K562 (cell line): ENCODE measurements around the gene TRIO. TPM values are rescaled to one million over a fixed set of nuclear protein-coding genes. Genes with fewer than 3 reads are reported as not detected.

Experiments used
- ATAC-seq: fragments of 200-7000 bp; cut with Tn5 transposase; 3 replicates; pipeline ENCODE4 v1.9.1; 2020; ENCODE audit warnings: moderate library complexity
- BruUV-seq: library from RNA; stranded (reverse); fragments of 400-500 nt; replicated peaks from 2 replicates; lab custom pipeline; 2021; lab: Mats Ljungman, UMichigan
- CTCF ChIA-PET: fragments of 300-600 bp; formaldehyde crosslinking; extraction: SDS; loops from one replicate; lab custom pipeline; 2021; ENCODE audit warnings: low intra/inter-chr PET ratio; lab: Yijun Ruan, JAX
- POLR2A ChIA-PET: fragments of 300-600, 350-650 bp; sonication (Branson Sonifier 250); formaldehyde crosslinking; extraction: SDS; loops from one replicate; lab custom pipeline; 2021; ENCODE audit warnings: antibody characterized with exemption, inconsistent platforms; lab: Yijun Ruan, JAX
- DNase-seq, 4 experiments: peaks; one replicate each; pipeline versions ENCODE4 v3.0.0 to v3.0.0-alpha.2; 2011 to 2018; ENCODE audit warnings: low spot score in 3 of 4, mixed read lengths in 3 of 4; ENCODE audit errors: extremely low read depth in 1 of 4
- FAIRE-seq: peaks from 2 replicates; lab custom pipeline; 2011; peaks lifted over from hg19 to GRCh38; lab: Jason Lieb, UNC
- H2AFZ ChIP-seq: 2 replicates; pipeline ENCODE4 v1.6.0; 2011; ENCODE audit warnings: low read depth, low read length, control low read depth, inconsistent platforms
- H3K27ac ChIP-seq: fragments of 200-600 bp; 3 replicates; pipeline ENCODE4 v1.8.0; 2011; ENCODE audit warnings: low read depth, mild to moderate bottlenecking, control low read depth, inconsistent platforms, low read length, moderate library complexity, mixed read lengths; ENCODE audit errors: extremely low read depth
- H3K27me3 ChIP-seq, 2 experiments: fragments of 300-600 bp in 1 of 2; 2 replicates in 1 of 2; 3 replicates in 1 of 2; pipeline versions ENCODE4 v1.6.0 to v1.8.0; 2011; ENCODE audit warnings: inconsistent platforms in 2 of 2, low read length in 2 of 2, mild to moderate bottlenecking in 1 of 2, mixed read lengths in 1 of 2, moderate library complexity in 1 of 2; ENCODE audit not compliant: control insufficient read depth in 2 of 2, insufficient read depth in 2 of 2
- H3K36me3 ChIP-seq: fragments of 300-600 bp; 3 replicates; pipeline ENCODE4 v1.8.0; 2011; ENCODE audit warnings: mild to moderate bottlenecking, low read length, inconsistent platforms; ENCODE audit not compliant: control insufficient read depth, insufficient read depth
- H3K4me1 ChIP-seq, 2 experiments: fragments of 200-600 bp in 1 of 2; replicated peaks in 1 of 2; 2 replicates in 1 of 2; 3 replicates in 1 of 2; pipeline versions ENCODE4 v1.5.1 to v1.8.0; 2011; ENCODE audit warnings: inconsistent platforms in 2 of 2, low read length in 2 of 2, mild to moderate bottlenecking in 1 of 2, mixed read lengths in 1 of 2, moderate library complexity in 1 of 2; ENCODE audit not compliant: control insufficient read depth in 2 of 2, insufficient read depth in 2 of 2
- H3K4me2 ChIP-seq: 2 replicates; pipeline ENCODE4 v1.6.1; 2011; ENCODE audit warnings: low read length, control low read depth, inconsistent platforms, mixed read lengths; ENCODE audit not compliant: insufficient read depth
- H3K4me3 ChIP-seq: fragments of 200-600 bp; sonication (generic), shearing (Covaris generic); 2 replicates; pipeline ENCODE4 v1.5.1; 2016; ENCODE audit warnings: control low read depth, inconsistent platforms
- H3K79me2 ChIP-seq: fragments of 200-600 bp; 3 replicates; pipeline ENCODE4 v1.8.0; 2011; ENCODE audit warnings: low read length, inconsistent platforms; ENCODE audit not compliant: control insufficient read depth, insufficient read depth
- H3K9ac ChIP-seq, 2 experiments: 2 replicates each; pipeline versions ENCODE4 v1.6.0 to v1.6.1; 2011; ENCODE audit warnings: low read depth in 2 of 2, low read length in 2 of 2, control low read depth in 1 of 2, inconsistent platforms in 1 of 2, mild to moderate bottlenecking in 1 of 2, mixed read lengths in 1 of 2; ENCODE audit not compliant: insufficient read depth in 1 of 2
- H3K9me1 ChIP-seq: one replicate; pipeline ENCODE4 v1.6.0; 2011; ENCODE audit warnings: inconsistent platforms, mild to moderate bottlenecking, low read length, moderate library complexity; ENCODE audit not compliant: control insufficient read depth, insufficient read depth
- H3K9me3 ChIP-seq: replicated peaks from 2 replicates; pipeline ENCODE4 v1.5.1; 2011; ENCODE audit warnings: low read depth, low read length, inconsistent platforms; ENCODE audit not compliant: control insufficient read depth, insufficient read depth
- H4K20me1 ChIP-seq: replicated peaks from 2 replicates; pipeline ENCODE4 v1.6.1; 2011; ENCODE audit warnings: low read length, inconsistent platforms, mixed read lengths; ENCODE audit not compliant: control insufficient read depth, insufficient read depth
- KAT7 ChIP-seq: sonication (generic); formaldehyde crosslinking; IDR thresholded peaks from 2 replicates; pipeline ENCODE4 v1.8.0; 2022; ENCODE audit warnings: missing genetic modification reagents, mild to moderate bottlenecking, borderline replicate concordance
- L3MBTL2 ChIP-seq: fragments of 450-650 bp; IDR thresholded peaks from 2 replicates; pipeline ENCODE4 v1.6.1; 2016; ENCODE audit warnings: mild to moderate bottlenecking, moderate library complexity
- SMARCB1 ChIP-seq: IDR thresholded peaks from 2 replicates; pipeline ENCODE4 v1.6.1; 2011; ENCODE audit warnings: improper control_type of control experiment, low read depth; ENCODE audit not compliant: insufficient read length
- SRF ChIP-seq, 2 experiments: fragments of 250-450, 450-650 bp in 1 of 2; sonication (Bioruptor Pico) in 1 of 2; sonication (generic) in 1 of 2; formaldehyde crosslinking; IDR thresholded peaks; 2 replicates each; pipeline versions ENCODE4 v1.5.0 to v1.5.1; 2020 to 2022; ENCODE audit warnings: mild to moderate bottlenecking in 1 of 2, missing genetic modification reagents in 1 of 2
- ZC3H4 ChIP-seq: sonication (generic); formaldehyde crosslinking; IDR thresholded peaks from 2 replicates; pipeline ENCODE4 v1.9.0; 2021; ENCODE audit warnings: missing genetic modification reagents, borderline replicate concordance
- WGBS: fragments of 100-300 bp; shearing (Covaris generic); methylation state at CpG from one replicate; pipeline ENCODE4 v1.1.6; 2016; ENCODE audit warnings: low coverage, mixed read lengths; ENCODE audit not compliant: insufficient coverage; ENCODE audit errors: missing lambda C conversion rate; 5-methylcytosine and 5-hydroxymethylcytosine counted together
- in situ Hi-C: fragments of 300-500 bp; cut with MboI; formaldehyde crosslinking; loops from 4 replicates; pipeline ENCODE4 v1.15.0; 2018; ENCODE audit warnings: inconsistent platforms, mixed read lengths
- intact Hi-C: fragments of 100-400 bp; cut with micrococcal nuclease; formaldehyde crosslinking; loops from 2 replicates; pipeline ENCODE4 v1.14.2; 2022
- polyA plus RNA-seq, 8 experiments: library from polyadenylated mRNA; depleted of rRNA in 4 of 8; stranded (reverse) in 5 of 8; unstranded in 3 of 8; fragments of >200 nt; fragmentation: Nextera tagmentation in 2 of 8; fragmentation: Illumina TruSeq in 1 of 8; extraction: Ambion mirVana in 2 of 8; extraction: Trizol in 1 of 8; gene quantifications; 2 replicates each; pipeline versions ENCODE4 v1.2.1 to v1.2.3, GENCODE V29; 2011 to 2014; ENCODE audit warnings: inconsistent platforms in 1 of 8, missing spikeins in 1 of 8
- total RNA-seq, 7 experiments: library from RNA; depleted of rRNA in 6 of 7; stranded (reverse); fragments of >200 nt in 6 of 7; fragmentation: Illumina TruSeq in 2 of 7; extraction: Trizol in 2 of 7; gene quantifications; 2 replicates each; pipeline versions ENCODE4 v1.2.1 to v1.2.3, GENCODE V29; 2011 to 2021; ENCODE audit warnings: low replicate concordance in 1 of 7
- TF ChIP-seq, protein P1 (sequence below), 2 experiments: fragments of 250-450 bp in 1 of 2; fragments of 450-650 bp in 1 of 2; sonication (Bioruptor Pico) in 1 of 2; IDR thresholded peaks; 2 replicates each; pipeline versions ENCODE4 v1.6.1 to v1.8.0; 2016 to 2021; ENCODE audit warnings: mild to moderate bottlenecking in 2 of 2, moderate library complexity in 2 of 2, missing compliant biosample characterization in 1 of 2, missing genetic modification characterization in 1 of 2
- TF ChIP-seq, protein P2 (sequence below): fragments of 450-650 bp; IDR thresholded peaks from 2 replicates; pipeline ENCODE4 v1.6.1; 2016; ENCODE audit warnings: borderline replicate concordance
- TF ChIP-seq, protein P3 (sequence below): fragments of 450-650 bp; conservative IDR thresholded peaks from 2 replicates; pipeline ENCODE4 v1.6.1; 2016; ENCODE audit warnings: missing genetic modification characterization, low read depth, mild to moderate bottlenecking, missing compliant biosample characterization, moderate library complexity
- TF ChIP-seq, protein P4 (sequence below): fragments of 250-450 bp; sonication (Bioruptor Pico); IDR thresholded peaks from 2 replicates; pipeline ENCODE4 v1.9.0; 2021; ENCODE audit warnings: mild to moderate bottlenecking, inconsistent platforms

Gene TRIO
- total and polyA plus RNA-seq, 9 of the 15 experiments (the other 6 are each of a cell fraction or from before 2014, with no cell fraction given) = 0.24 to 5.0 (median 1.1) TPM

DNA sequence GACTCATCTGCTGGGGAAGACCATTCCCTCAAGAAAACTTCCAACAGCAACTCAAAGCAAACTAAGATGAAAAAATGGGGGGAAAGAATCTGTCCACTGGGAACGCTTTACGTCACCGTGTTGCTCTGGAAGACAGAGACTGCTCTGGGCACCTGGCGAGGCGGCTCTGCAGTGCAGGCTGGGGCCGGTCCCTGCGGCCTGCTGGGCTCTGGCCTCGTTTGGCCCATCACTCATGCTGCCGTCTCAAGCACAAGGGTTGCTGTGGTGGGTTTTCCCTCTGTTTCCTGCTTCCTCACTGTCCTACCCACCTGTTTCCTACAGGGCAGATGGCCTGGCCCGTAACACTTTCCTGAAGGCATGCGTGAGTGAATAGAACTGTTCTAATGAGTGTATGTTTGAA lies 345.6 kb downstream of the TRIO start:
- no peaks in the 10 kb centered on the region for H3K9me3 ChIP-seq
- H3K9ac ChIP-seq = no peak overlapping the region
- no peak for DNase-seq
- no peak for FAIRE-seq
- H3K4me3 ChIP-seq = no peak overlapping the region
- ChIA-PET POLR2A (no interaction called here), CTCF (no interaction called here)
- no peaks in the 10 kb centered on the region for H3K79me2 ChIP-seq
- no peak overlapping the region for H3K27ac ChIP-seq
- H3K36me3 ChIP-seq = no peaks in the 10 kb centered on the region
- H2AFZ ChIP-seq = no peak overlapping the region
- intact Hi-C loops = no loop called here
- no peak for ATAC-seq
- H3K4me2 ChIP-seq = no peak overlapping the region
- no peaks in the 10 kb centered on the region for H3K9me1 ChIP-seq
- WGBS = 7% methylated on average over 10 of the region's 11 CpGs
- in situ Hi-C loops = no loop called here
- H3K4me1 ChIP-seq = no peaks in the 10 kb centered on the region; a peak in 1 of 5 replicates
- TF ChIP-seq, protein P1, sequence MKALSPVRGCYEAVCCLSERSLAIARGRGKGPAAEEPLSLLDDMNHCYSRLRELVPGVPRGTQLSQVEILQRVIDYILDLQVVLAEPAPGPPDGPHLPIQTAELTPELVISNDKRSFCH (CRISPR knock-in tag; IDR thresholded peaks at IDR 0.05) = no peak
- TF ChIP-seq, protein P1 (tag; IDR thresholded peaks at IDR 0.05) = no peak
- no peak for TF ChIP-seq SMARCB1
- TF ChIP-seq, all 486 proteins: peak for 0
- H3K27me3 ChIP-seq = peaks cover 36 to 64% of the 10 kb centered on the region in 2 experiments
- BruUV-seq = no TSS peak
- H4K20me1 ChIP-seq = 0 out of 2 replicates have a peak, but pooled peaks cover 2% of the 10 kb centered on the region

DNA sequence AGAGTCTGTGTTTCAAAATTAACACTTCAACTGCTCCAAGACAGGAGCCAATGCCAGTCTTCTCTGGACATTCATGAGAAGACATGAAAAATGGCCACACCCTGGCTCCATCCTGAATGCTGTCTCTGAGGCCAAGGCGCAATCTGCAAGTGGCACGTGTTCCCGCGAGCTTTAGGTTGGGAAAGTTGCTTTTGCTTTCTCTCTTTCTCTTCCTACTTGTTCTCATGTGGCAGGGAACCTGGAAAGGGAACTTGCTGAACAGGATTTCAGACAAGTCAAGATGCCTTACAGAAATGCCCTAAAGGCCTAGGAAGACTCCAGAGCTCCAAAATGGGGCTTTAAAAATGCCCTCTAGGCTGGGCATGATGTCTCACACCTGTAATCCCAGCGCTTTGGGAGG lies 346.5 kb downstream of the TRIO start:
- H3K4me2 ChIP-seq = no peak overlapping the region
- no peak for ATAC-seq
- 0% methylated on average over 5 of the region's 5 CpGs for WGBS
- H2AFZ ChIP-seq = no peak overlapping the region
- no peaks in the 10 kb centered on the region for H3K9me3 ChIP-seq
- H3K9me1 ChIP-seq = no peaks in the 10 kb centered on the region
- H3K79me2 ChIP-seq = no peaks in the 10 kb centered on the region
- in situ Hi-C loops = no loop called here
- intact Hi-C loops = no loop called here
- no peak for FAIRE-seq
- no TSS peak for BruUV-seq
- no peak overlapping the region for H3K27ac ChIP-seq
- H3K36me3 ChIP-seq = no peaks in the 10 kb centered on the region
- CTCF ChIA-PET = no interaction called here
- H3K9ac ChIP-seq = no peak overlapping the region
- no peaks in the 10 kb centered on the region for H4K20me1 ChIP-seq
- H3K4me3 ChIP-seq = no peak overlapping the region
- POLR2A ChIA-PET = no interaction called here
- H3K27me3 ChIP-seq = peaks cover 33 to 62% of the 10 kb centered on the region in 2 experiments
- H3K4me1 ChIP-seq = no peaks in the 10 kb centered on the region; a peak in 1 of 5 replicates
- DNase-seq = no peak
- TF ChIP-seq ZC3H4 = no peak
- TF ChIP-seq, protein P2, sequence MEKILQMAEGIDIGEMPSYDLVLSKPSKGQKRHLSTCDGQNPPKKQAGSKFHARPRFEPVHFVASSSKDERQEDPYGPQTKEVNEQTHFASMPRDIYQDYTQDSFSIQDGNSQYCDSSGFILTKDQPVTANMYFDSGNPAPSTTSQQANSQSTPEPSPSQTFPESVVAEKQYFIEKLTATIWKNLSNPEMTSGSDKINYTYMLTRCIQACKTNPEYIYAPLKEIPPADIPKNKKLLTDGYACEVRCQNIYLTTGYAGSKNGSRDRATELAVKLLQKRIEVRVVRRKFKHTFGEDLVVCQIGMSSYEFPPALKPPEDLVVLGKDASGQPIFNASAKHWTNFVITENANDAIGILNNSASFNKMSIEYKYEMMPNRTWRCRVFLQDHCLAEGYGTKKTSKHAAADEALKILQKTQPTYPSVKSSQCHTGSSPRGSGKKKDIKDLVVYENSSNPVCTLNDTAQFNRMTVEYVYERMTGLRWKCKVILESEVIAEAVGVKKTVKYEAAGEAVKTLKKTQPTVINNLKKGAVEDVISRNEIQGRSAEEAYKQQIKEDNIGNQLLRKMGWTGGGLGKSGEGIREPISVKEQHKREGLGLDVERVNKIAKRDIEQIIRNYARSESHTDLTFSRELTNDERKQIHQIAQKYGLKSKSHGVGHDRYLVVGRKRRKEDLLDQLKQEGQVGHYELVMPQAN = no peak
- TF ChIP-seq SRF (CRISPR knock-in tag; IDR thresholded peaks at IDR 0.05) = no peak
- TF ChIP-seq L3MBTL2 = no peak
- TF ChIP-seq KAT7 = no peak
- TF ChIP-seq, protein P3, sequence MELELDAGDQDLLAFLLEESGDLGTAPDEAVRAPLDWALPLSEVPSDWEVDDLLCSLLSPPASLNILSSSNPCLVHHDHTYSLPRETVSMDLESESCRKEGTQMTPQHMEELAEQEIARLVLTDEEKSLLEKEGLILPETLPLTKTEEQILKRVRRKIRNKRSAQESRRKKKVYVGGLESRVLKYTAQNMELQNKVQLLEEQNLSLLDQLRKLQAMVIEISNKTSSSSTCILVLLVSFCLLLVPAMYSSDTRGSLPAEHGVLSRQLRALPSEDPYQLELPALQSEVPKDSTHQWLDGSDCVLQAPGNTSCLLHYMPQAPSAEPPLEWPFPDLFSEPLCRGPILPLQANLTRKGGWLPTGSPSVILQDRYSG (tag) = no peak
- TF ChIP-seq, protein P4, sequence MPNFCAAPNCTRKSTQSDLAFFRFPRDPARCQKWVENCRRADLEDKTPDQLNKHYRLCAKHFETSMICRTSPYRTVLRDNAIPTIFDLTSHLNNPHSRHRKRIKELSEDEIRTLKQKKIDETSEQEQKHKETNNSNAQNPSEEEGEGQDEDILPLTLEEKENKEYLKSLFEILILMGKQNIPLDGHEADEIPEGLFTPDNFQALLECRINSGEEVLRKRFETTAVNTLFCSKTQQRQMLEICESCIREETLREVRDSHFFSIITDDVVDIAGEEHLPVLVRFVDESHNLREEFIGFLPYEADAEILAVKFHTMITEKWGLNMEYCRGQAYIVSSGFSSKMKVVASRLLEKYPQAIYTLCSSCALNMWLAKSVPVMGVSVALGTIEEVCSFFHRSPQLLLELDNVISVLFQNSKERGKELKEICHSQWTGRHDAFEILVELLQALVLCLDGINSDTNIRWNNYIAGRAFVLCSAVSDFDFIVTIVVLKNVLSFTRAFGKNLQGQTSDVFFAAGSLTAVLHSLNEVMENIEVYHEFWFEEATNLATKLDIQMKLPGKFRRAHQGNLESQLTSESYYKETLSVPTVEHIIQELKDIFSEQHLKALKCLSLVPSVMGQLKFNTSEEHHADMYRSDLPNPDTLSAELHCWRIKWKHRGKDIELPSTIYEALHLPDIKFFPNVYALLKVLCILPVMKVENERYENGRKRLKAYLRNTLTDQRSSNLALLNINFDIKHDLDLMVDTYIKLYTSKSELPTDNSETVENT (CRISPR knock-in tag) = no peak
